ENCODE measurements around the gene FAM110C.
"Not testable (repeated sequence)": the region's sequence is repeated elsewhere in the genome, so short reads cannot be mapped to it uniquely, and the experiment has no call there.

FAM110C gene

GRCh38 chr2:40465-40864, 5.8 kb downstream of the FAM110C start:
- DNase-seq, result no peak

GRCh38 chr2:38155-38554, 8.2 kb downstream of the FAM110C start:
- no peak for DNase-seq

- no peak for DNase-seq
These were observed 10.0 kb downstream of the FAM110C start for GRCh38 chr2:36318-36717.

- DNase-seq, result no peak
These were observed 10.5 kb downstream of the FAM110C start for GRCh38 chr2:35852-36251.

- DNase-seq, result peak; percentile 50
These were observed 12.7 kb downstream of the FAM110C start for GRCh38 chr2:33620-34019.

GRCh38 chr2:32068-32467, 14.2 kb downstream of the FAM110C start:
- DNase-seq, result no peak

- no peak for DNase-seq
These were observed 17.1 kb downstream of the FAM110C start for GRCh38 chr2:29253-29652.

- no peak for DNase-seq
These were observed 17.8 kb downstream of the FAM110C start for GRCh38 chr2:28406-28975.

- no peak for DNase-seq
These were observed 19.4 kb downstream of the FAM110C start for GRCh38 chr2:26891-27290.

- no peak for DNase-seq
These were observed 20.8 kb downstream of the FAM110C start for GRCh38 chr2:25543-25942.

- not testable (repeated sequence) for DNase-seq
These were observed 21.7 kb downstream of the FAM110C start for GRCh38 chr2:24591-24990.

GRCh38 chr2:24107-24506, 22.2 kb downstream of the FAM110C start:
- DNase-seq, result peak; percentile 18

GRCh38 chr2:23283-23682, 23.0 kb downstream of the FAM110C start:
- DNase-seq, result no peak

- DNase-seq, result not testable (repeated sequence)
These were observed 24.1 kb downstream of the FAM110C start for GRCh38 chr2:22244-22643.

- not testable (repeated sequence) for DNase-seq
These were observed 26.0 kb downstream of the FAM110C start for GRCh38 chr2:20259-20658.

GRCh38 chr2:19505-19904, 26.8 kb downstream of the FAM110C start:
- DNase-seq, result no peak

- DNase-seq, result peak; percentile 32
These were observed 27.7 kb downstream of the FAM110C start for GRCh38 chr2:18402-19271.

GRCh38 chr2:15916-16315, 30.4 kb downstream of the FAM110C start:
- not testable (repeated sequence) for DNase-seq

GRCh38 chr2:11248-11941, 34.9 kb downstream of the FAM110C start:
- DNase-seq, result peak; percentile 61

GRCh38 chr2:10222-10875, 36.0 kb downstream of the FAM110C start:
- DNase-seq, result no peak
